Gastrocnemius medialis (tissue), 4 donors: ENCODE results near the gene DTWD2.

Experiments used
- POLR2A ChIP-seq, 2 donors: fragments of 450-650 bp; IDR thresholded peaks; one replicate each; pipeline ENCODE4 v1.6.1; 2017; ENCODE audit warnings: antibody characterized with exemption in 2 of 2, mild to moderate bottlenecking in 2 of 2, moderate library complexity in 2 of 2
- TF ChIP-seq, protein P1 (sequence below), 5 experiments: fragments of 450-650 bp in 3 of 5; fragments of 200-600 bp in 2 of 5; sonication (generic) in 2 of 5; IDR thresholded peaks in 4 of 5; conservative IDR thresholded peaks in 1 of 5; 1 replicate in 4 of 5; 2 replicates in 1 of 5; pipeline ENCODE4 v1.5.1; 2016 to 2019; ENCODE audit warnings: antibody characterized with exemption in 5 of 5, mild to moderate bottlenecking in 3 of 5, moderate library complexity in 3 of 5

DNA sequence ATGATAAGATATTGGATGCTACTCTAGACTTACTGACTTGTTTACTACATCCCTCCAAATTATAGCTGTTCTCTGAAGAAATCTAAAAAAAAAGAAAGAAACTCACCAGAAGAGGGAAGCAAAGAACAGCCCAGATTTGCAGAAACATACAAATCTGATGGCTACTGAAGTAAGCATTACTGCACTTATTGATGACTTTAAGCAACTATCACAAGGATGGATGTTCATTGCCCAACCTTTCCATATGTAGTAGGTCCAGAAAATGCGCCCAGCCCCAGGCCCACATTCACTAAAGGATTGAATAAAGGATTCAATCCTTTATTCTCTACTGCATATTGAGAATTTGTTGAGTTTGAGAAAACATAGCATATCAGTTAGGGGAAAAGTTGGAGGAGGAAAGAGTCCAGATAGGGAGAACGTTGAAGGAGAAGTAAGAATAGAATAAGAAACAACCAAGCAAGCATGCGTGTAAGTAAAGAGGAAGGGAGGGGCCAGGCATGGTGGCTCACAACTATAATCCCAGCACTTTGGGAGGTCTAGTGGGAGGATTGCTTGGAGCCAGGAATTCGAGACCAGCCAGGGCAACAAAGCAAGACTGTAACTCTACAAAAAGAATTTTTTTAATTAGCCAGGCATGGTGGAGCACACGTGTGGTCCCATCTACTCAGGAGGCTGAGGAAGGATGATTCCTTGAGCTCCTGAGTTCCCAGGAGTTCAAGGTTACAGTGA lies 33.8 kb upstream of the DTWD2 start:
- TF ChIP-seq, protein P1, sequence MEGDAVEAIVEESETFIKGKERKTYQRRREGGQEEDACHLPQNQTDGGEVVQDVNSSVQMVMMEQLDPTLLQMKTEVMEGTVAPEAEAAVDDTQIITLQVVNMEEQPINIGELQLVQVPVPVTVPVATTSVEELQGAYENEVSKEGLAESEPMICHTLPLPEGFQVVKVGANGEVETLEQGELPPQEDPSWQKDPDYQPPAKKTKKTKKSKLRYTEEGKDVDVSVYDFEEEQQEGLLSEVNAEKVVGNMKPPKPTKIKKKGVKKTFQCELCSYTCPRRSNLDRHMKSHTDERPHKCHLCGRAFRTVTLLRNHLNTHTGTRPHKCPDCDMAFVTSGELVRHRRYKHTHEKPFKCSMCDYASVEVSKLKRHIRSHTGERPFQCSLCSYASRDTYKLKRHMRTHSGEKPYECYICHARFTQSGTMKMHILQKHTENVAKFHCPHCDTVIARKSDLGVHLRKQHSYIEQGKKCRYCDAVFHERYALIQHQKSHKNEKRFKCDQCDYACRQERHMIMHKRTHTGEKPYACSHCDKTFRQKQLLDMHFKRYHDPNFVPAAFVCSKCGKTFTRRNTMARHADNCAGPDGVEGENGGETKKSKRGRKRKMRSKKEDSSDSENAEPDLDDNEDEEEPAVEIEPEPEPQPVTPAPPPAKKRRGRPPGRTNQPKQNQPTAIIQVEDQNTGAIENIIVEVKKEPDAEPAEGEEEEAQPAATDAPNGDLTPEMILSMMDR (IDR thresholded peaks at IDR 0.05 in 4 of 5, conservative IDR thresholded peaks at IDR 0.05 in 1 of 5): no peak
- no peak for TF ChIP-seq POLR2A (IDR thresholded peaks at IDR 0.05)
